Stimulated activated naive CD4-positive, alpha-beta T cell treated with Interleukin-2 at 50 U/mL for 16 hours (primary cell): ENCODE data around the gene PLEKHA4.

Source experiments
- DNase-seq: peaks from one replicate; lab custom pipeline; 2025; lab: John Stamatoyannopoulos, UW

The PLEKHA4 gene

DNA sequence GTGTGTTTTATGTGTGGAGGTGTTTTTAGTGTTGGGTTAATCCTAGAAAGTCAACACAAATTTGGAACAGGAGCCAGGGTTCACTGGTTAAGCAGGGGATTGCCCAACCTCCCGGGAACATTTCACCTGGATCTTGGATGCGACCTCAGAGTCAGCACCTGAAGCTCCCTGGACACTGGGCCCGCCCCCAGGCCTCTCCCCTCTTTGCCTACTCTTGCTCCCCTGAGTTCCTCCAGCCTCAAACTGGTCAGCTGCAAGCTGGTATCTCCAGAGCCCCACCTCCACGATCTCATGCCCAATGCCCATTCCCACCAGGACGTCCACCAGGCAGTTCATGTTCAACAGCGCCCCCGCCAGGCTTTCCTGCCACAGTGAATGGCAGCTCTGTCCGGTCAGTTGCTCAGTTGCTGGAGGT is 41.8 kb downstream of the PLEKHA4 start:
- DNase-seq = no peak

GRCh38 chr19:48822514-48822913 is 45.9 kb downstream of the PLEKHA4 start:
- DNase-seq = no peak

DNA sequence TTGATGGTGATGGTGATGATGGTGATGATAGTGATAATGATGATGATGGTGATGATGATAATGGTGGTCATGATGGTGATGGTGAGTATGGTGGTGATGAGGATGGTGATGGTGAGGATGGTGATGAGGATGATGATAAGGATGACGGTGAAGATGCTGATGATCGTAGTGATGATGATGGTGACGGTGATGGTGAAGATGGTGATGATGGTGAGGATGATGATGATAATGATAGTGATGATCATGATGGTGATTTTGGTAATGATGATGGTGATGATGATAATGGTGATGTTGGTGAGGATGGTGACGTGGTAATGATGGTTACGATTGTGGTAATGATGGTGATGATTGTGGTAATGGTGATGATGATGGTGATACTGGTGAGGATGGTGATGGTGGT is 46.8 kb downstream of the PLEKHA4 start:
- no peak for DNase-seq

- DNase-seq = no peak
Observed at GRCh38 chr19:48819366-48819816, 49.0 kb downstream of the PLEKHA4 start.

GRCh38 chr19:48818234-48818820 is 50.1 kb downstream of the PLEKHA4 start:
- no peak for DNase-seq

GRCh38 chr19:48817585-48818124 is 50.8 kb downstream of the PLEKHA4 start:
- DNase-seq = no peak

DNA sequence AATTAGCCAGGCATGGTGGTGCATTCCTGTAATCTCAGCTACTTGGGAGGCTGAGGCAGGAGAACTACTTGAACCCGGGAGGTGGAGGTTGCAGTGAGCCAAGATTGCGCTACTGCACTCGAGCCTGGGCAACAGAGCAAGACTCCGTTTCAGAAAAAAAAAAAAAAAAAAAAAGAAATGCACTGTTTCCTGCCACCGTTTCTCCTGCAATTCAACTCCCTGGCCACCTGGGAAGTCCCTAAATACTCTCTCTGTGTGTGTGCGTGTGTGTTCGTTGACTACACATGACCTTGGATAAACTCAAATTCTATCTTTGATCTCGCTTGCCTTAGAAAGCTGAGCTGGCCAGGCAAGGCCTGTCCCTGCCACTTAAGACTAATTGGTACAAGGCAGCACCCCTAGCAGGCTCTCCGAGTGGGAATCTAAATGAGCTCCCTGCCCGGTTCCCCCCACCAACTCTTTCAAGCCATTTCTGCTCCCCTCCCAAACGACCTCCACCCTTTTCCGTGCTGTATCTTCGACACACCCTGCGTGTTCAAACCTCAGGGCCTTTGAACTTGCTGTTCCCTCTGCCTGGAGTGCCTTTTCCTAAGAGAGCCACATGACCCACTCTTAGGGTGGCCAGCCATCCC is 52.4 kb downstream of the PLEKHA4 start:
- DNase-seq = no peak

DNA sequence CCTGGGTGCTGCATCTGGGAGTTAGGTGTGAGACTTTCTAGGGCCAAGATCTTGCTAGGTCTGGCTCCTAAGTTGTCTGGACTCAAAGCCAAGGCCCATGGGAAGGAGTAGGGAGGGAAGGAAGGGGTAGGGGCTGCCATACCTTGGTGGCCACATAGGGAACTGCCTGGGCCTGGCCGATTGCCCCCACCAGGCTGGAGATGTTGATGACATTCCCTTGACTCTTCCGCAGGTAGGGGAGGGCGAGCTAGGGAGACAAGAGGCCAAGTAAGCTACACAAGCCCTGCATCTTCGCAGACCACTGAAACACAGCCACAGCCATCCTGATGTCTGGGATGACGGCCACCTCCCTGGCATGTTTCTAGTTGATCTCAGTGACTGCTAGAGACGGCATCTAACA is 53.5 kb downstream of the PLEKHA4 start:
- no peak for DNase-seq

DNA sequence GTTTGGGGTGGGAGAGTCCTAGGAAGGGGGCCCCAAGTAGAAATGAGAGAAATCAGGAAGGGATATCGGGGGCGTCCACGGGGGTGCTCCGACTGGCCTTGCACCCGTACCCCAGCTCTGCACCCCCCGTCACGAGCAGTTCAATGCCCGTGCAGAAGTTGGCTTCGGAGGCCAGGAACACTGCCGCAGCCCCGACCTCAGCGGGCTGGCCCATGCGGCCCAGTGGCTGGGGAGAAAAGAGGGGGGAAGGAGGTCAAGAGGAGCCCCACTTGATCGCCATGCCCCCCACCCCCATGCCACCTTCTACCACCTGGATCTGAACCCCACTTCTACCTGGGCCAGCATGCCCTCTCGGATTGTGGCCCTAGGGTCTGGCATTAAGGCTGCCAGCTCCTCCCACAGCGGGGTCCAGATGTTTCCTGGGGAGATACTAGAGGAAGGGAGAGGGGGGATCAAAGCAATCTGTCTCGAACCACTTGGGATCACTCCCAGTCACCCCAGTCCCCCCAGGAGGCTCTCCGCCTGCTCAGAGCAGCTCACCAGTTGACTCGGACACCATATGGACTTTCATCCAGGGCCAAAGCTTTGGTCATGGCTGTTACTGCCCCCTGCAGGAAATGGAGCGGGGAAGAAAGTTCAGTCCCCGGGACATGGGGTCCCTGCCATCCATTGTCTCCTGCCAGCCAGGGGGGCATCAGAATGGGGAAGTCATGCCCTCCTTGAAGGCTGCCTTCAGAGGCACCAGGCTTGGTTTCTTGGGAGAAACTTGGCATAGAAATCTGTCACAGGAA is 55.1 kb downstream of the PLEKHA4 start:
- no peak for DNase-seq

DNA sequence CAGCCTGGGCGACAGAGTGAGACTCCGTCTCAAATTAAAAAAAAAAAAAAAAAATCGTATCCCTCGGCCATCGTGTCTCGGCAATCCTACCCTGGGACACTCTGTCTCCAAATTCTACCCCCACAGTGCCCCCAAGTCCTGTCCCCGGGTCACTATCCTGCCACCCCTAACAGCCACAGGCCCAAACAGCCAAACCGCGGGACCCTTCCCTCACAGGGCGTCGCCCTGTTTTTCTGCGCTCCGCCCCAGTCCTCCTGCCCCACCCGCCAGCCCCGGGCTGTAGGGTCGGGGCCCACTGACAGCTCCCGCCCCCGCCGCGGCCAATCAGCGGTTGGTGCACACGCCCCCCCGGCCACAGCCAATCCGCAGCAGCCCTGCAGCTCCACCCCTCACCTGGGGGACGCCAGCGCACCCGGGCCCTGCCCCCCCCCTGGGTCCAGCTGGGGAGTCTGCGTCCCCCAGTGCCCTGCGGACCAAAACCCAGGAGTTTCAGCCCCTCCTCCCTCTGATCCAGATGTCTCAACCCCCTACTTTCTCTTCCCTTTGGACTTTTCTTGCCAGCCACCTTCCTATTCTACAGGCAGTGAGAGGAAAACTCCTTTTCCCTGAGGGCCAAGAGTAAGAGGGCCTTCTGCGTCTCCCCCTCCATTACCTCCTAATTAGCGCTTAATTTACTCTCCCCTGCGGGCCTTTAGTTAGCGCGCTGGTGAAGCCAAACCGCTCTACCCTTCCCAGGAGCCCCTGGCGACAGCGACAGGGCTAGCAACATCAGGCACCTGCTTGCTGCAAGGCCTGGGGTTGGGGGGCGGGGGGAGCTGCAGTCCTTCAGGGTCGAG is 56.1 kb downstream of the PLEKHA4 start:
- peak; percentile 49 for DNase-seq

DNA sequence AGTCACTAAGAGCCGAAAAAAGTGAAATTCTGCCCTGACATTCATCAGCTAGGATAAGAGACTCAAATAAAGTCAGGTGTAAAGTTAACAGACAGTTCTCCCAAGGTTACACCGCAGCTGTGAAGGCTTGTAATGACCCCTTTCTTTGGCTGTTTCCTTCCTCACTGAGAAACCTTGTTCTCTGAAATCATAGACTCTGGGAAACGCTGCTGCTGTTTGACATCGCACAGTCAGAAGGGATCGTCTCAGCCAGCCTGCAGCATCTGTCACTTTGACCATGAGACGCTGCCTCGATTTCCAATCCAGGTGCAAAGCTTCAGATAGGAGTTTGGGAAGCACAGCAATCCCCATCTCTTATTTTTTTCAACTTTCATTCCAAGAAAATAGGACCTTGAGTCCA is 58.3 kb downstream of the PLEKHA4 start:
- no peak for DNase-seq

- DNase-seq = no peak
Observed at GRCh38 chr19:48807590-48808308, 60.7 kb downstream of the PLEKHA4 start.

GRCh38 chr19:48806818-48807589 is 61.4 kb downstream of the PLEKHA4 start:
- DNase-seq = peak; percentile 17

- DNase-seq = no peak
Observed at GRCh38 chr19:48806518-48806817, 61.9 kb downstream of the PLEKHA4 start.

GRCh38 chr19:48805452-48805851 is 63.0 kb downstream of the PLEKHA4 start:
- no peak for DNase-seq

DNA sequence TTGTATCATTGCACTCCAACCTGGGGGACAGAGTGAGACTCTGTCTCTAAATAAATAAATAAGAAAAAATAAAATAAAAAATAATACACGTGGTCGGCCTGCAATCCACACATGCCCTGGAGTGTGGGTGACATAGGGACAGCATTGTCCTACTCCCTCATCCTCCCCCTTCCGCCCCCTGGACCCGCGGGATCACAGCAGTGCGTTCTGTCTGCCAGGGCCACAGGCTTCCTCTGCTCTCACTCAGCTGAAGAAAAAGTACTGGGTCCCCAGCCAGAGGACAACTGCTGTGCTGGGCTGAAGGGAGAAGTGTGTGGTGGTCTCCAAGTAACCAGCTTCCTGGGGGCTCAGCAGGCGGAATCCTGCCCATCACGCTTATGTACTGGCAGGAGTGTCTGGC is 63.9 kb downstream of the PLEKHA4 start:
- no peak for DNase-seq

DNA sequence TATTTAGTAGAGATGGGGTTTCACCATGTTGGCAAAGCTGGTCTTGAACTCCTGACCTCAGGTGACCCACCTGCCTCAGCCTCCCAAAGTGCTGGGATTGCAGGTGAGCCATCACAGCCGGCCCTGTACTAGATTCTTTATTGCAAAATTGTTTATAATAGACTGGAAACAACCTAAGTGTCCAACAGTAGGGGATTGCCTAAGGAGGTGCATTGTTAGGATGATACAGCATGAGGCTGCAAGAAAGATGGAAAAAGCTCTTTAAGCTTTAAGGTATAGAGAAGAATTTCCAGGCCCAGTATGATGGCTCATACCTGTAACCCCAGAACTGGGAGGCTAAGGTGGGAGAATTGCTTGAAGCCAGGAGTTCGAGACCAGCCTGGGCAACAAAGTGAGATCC is 65.8 kb downstream of the PLEKHA4 start:
- no peak for DNase-seq

GRCh38 chr19:48799358-48800300 is 68.8 kb downstream of the PLEKHA4 start:
- DNase-seq = no peak

DNA sequence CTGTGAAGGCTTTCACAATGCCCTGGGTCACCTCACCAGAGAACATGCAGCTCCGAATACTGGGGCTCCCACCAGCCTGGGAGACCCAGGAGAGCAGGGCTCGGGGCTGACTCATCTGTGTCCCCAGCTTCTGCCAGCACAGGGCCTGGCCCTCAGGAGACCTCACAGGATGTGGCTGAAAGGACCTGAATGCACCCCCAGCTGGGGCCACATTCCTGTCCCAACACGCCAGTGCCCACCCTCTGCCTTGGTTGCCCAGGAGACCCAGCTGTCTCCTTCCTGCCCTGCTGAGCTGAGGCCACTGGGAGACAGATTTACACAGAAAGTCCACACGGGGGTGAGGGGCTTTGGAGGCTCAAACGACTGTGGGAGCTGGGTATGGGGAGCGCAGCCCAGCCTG is 69.5 kb downstream of the PLEKHA4 start:
- DNase-seq = no peak

DNA sequence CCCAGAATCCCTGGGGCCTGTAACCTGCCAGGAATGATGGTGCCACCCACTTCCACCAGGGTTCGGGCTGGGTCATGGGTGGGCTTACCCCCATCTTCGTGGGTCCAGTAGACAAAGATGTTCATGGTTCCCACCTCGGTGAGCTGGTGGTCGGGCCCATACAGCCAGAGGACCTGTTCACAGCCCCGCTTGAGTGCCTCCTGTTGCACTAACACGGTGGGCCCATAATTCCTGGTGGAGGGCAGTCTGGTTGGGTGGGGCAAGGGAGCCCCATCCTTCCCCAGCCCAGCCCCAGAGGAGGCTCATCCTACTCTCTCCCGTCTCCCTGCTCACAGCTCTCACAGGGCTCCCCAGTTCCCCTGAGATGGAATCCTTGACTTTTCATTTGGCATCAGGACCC is 71.3 kb downstream of the PLEKHA4 start:
- DNase-seq = no peak
